ENCODE data around the gene YWHAQ. TPM values are rescaled to one million over a fixed set of nuclear protein-coding genes. Genes with fewer than 3 reads are reported as not detected.

The YWHAQ gene
- total RNA-seq, 4 donors from 2014 or later: 141 to 442 (median 227) TPM

- no peak for TF ChIP-seq CTCF (IDR thresholded peaks at IDR 0.05)
- TF ChIP-seq POLR2A (IDR thresholded peaks at IDR 0.05): no peak
- no peaks in the 10 kb centered on the region for H3K4me1 ChIP-seq
- DNase-seq: no peak
- H3K27ac ChIP-seq: no peak overlapping the region
- H3K27me3 ChIP-seq: no peaks in the 10 kb centered on the region
- no peak overlapping the region for H3K4me3 ChIP-seq
- no peaks in the 10 kb centered on the region for H3K9me3 ChIP-seq
- intact Hi-C loops (cut with DNase I): no loop called here
- H3K36me3 ChIP-seq: no peaks in the 10 kb centered on the region
- 91 to 94% methylated on average over 4 of the region's 4 CpGs for WGBS, 2 donors
Observed at GRCh38 chr2:9573840-9574239, 57.0 kb downstream of the YWHAQ start.

DNA sequence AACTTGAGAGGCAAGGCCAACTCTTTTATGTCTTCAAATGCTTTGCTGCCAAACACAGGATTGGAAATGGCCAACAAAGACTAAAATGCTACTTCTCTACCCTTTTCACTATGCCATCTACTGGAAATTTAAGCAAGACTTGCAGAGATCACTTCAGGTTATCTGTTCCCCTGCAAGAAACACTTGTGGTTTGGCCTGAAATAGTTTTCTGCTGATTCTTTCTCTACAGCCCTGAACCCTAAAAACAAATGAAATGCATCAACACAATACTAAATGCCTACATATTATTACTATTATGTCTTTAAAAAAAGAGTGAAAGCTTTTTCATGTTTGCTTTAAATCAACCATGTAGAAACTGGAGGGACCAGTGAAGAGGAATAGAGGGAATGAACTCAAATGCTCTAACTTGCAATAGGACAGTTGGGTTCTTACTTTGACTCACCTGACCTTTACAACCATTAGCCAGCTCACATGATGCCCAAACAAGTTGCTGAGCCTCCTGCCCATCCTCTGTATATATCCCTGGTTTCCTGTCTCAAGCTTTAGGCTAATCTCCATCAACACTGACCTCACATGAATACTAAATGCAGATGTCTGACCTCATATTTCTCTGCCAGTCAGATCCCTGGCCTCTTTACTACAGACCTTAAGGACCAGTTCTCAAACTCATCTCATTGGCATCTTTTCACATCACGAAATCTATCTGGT, 57.6 kb downstream of the YWHAQ start:
- Histone ChIP-seq H3K27me3 (no peaks in the 10 kb centered on the region), H3K9me3 (no peaks in the 10 kb centered on the region), H3K36me3 (no peaks in the 10 kb centered on the region), H3K4me1 (no peaks in the 10 kb centered on the region), H3K27ac (no peak overlapping the region), H3K4me3 (no peak overlapping the region)
- TF ChIP-seq CTCF (IDR thresholded peaks at IDR 0.05) (no peak), POLR2A (IDR thresholded peaks at IDR 0.05) (no peak)
- DNase-seq: no peak
- WGBS, 2 donors: 70 to 88% methylated on average over 1 of the region's 1 CpG
- intact Hi-C loops (cut with DNase I): no loop called here

DNA sequence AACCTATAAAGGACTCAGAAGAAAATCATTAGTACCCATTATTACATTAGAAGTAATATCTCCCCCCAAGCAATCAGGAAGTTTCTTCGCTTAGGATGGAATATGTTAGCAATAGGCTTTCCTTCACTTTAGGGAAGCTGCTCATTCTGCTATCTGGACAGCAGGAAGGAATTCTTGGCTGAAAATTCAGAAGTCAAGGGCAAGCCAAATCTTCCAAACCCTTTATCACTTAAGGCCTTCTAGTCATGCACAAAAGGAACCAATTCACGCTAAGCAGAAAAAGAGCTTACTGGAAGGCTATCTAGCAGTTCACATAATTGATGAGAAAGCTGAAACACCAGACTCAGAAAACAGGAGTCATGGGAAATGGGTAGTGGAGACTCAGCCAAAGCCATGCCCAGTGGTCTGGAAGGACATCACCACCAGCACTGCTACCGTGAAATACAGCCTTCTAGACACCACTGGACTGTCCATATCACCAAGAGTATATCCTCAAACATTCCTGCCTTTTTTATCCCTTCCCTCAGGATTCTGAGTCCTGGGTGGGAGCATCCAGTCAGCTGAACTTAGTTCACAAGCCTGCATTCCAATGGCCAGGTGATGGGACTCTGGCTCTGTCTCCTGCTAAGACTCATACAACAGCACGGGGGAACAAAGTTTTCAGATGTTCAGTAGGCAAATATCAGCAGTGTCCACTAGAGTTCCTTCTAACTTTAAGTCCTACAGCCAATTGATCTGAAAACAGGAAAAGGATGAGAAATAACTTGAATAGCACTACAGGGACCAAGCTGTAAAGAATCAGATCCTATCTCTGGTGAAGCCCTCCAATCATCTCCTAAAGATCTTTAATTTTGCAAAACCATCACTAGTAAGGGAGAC, 60.4 kb downstream of the YWHAQ start:
- intact Hi-C loops (cut with DNase I): no loop called here
- TF ChIP-seq CTCF (IDR thresholded peaks at IDR 0.05) (no peak), POLR2A (IDR thresholded peaks at IDR 0.05) (no peak)
- no peak for DNase-seq
- H3K9me3 ChIP-seq: no peaks in the 10 kb centered on the region
- no peak overlapping the region for H3K4me3 ChIP-seq
- no peak overlapping the region for H3K27ac ChIP-seq
- 81 to 95% methylated on average over 4 of the region's 4 CpGs for WGBS, 2 donors
- H3K4me1 ChIP-seq: peaks cover 0 to 10% (median 6%) of the 10 kb centered on the region in 3 donors
- H3K27me3 ChIP-seq: no peaks in the 10 kb centered on the region
- no peaks in the 10 kb centered on the region for H3K36me3 ChIP-seq

- peaks cover 4 to 19% (median 11%) of the 10 kb centered on the region in 3 donors for H3K4me1 ChIP-seq
- H3K36me3 ChIP-seq: no peaks in the 10 kb centered on the region
- peak in 1 of 4 donors; percentile 23 for TF ChIP-seq POLR2A (IDR thresholded peaks at IDR 0.05)
- TF ChIP-seq CTCF (IDR thresholded peaks at IDR 0.05): no peak
- WGBS, 2 donors: 46 to 84% methylated on average over 8 to 11 of the region's 11 CpGs
- intact Hi-C loops (cut with DNase I): no loop called here
- no peaks in the 10 kb centered on the region for H3K9me3 ChIP-seq
- H3K4me3 ChIP-seq: peak overlapping the region in 2 of 4 donors; percentile 5 to 18
- no peaks in the 10 kb centered on the region for H3K27me3 ChIP-seq
- H3K27ac ChIP-seq: peak overlapping the region; percentile 73 to 89 (median 84)
- no peak for DNase-seq
Observed at GRCh38 chr2:9565436-9566153, 65.2 kb downstream of the YWHAQ start.

All from esophagus squamous epithelium (tissue), 5 donors.